Activated B cell treated with CpG ODN at 0.5 μM for 24 hours (primary cell): ENCODE results near the gene IKBKE. TPM values are rescaled to one million over a fixed set of nuclear protein-coding genes. Genes with fewer than 3 reads are reported as not detected.

ENCODE experiments used
- ATAC-seq: fragments of 200-7000 bp; cut with Tn5 transposase; one replicate; pipeline ENCODE4 v1.10.0; 2021; ENCODE audit warnings: low read depth, mild to moderate bottlenecking, moderate library complexity
- CTCF ChIA-PET: fragments of 350-600 bp; sonication (Branson Sonifier 250); formaldehyde crosslinking; loops from one replicate; lab custom pipeline; 2021; ENCODE audit warnings: antibody characterized with exemption; lab: Charles Lee
- POLR2A ChIA-PET: fragments of 350-600 bp; sonication (Branson Sonifier 250); formaldehyde crosslinking; loops from one replicate; lab custom pipeline; 2021; ENCODE audit warnings: antibody characterized with exemption; lab: Charles Lee
- DNase-seq: peaks from one replicate; pipeline ENCODE4 v3.0.0; 2022
- H3K27ac Mint-ChIP-seq: one replicate; pipeline ENCODE4 v1.8.0; 2020; ENCODE audit warnings: mixed read lengths
- H3K27me3 Mint-ChIP-seq: one replicate; pipeline ENCODE4 v1.8.0; 2021; ENCODE audit warnings: mixed read lengths
- H3K36me3 Mint-ChIP-seq: one replicate; pipeline ENCODE4 v1.8.0; 2021; ENCODE audit warnings: low read depth, mixed read lengths
- H3K4me1 Mint-ChIP-seq: one replicate; pipeline ENCODE4 v1.8.0; 2021; ENCODE audit warnings: mixed read lengths
- H3K4me3 Mint-ChIP-seq: one replicate; pipeline ENCODE4 v1.8.0; 2020; ENCODE audit warnings: mild to moderate bottlenecking, mixed read lengths
- H3K9me3 Mint-ChIP-seq: one replicate; pipeline ENCODE4 v1.8.0; 2020; ENCODE audit warnings: mixed read lengths
- intact Hi-C: fragments of 100-400 bp; cut with micrococcal nuclease; formaldehyde crosslinking; loops from one replicate; pipeline ENCODE4 v1.15.1; 2024
- total RNA-seq: library from RNA; stranded (reverse); gene quantifications from 2 replicates; pipeline ENCODE4 v1.2.3, GENCODE V29; 2022
- TF ChIP-seq, protein P1 (sequence below): fragments of 200-600 bp; IDR thresholded peaks from one replicate; pipeline ENCODE4 v1.8.0; 2022; ENCODE audit warnings: antibody characterized with exemption, mild to moderate bottlenecking

IKBKE gene
- total RNA-seq, 1 donor from 2014 or later: 56.3 TPM

DNA sequence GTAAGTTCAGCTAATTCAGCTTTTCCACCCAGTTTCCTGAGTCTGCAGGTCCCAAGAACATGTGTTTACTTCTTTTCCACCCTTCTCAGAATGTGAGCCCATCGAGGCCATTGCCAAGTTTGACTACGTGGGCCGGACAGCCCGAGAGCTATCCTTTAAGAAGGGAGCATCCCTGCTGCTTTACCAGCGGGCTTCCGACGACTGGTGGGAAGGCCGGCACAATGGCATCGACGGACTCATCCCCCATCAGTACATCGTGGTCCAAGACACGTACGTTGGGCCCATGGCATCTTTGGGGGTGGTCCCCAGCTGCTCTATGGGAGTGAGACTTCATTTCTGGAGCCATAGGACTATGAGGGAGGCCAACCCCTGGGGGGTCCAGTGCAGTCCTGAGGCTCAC, 17.2 kb upstream of the IKBKE start:
- POLR2A ChIA-PET: no interaction called here
- no peaks in the 10 kb centered on the region for H3K27me3 Mint-ChIP-seq
- H3K36me3 Mint-ChIP-seq: peaks cover 67% of the 10 kb centered on the region

DNA sequence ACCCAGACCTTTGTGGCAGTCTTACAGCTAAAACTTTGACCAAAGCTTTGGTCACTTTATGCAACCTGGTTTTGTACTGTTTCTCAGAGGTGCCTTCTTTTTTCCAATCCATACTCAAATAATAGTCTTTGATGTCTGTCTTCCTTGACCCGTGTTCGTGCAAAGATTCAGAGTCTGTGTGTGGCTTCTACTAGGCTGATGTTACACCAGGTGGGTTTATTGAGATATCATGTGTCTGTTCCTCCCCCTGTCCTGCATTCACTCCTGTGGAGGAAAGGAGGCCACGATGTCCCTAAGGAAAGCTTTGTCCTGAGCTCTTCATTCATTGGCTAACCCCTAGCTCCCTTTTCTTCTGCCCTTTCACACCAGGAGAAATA, 15.0 kb upstream of the IKBKE start:
- Mint-ChIP-seq H3K36me3 (peaks cover 63% of the 10 kb centered on the region), H3K27me3 (no peaks in the 10 kb centered on the region), H3K4me3 (no peak overlapping the region), H3K9me3 (no peaks in the 10 kb centered on the region), H3K27ac (no peak overlapping the region), H3K4me1 (no peaks in the 10 kb centered on the region)
- TF ChIP-seq, protein P1, sequence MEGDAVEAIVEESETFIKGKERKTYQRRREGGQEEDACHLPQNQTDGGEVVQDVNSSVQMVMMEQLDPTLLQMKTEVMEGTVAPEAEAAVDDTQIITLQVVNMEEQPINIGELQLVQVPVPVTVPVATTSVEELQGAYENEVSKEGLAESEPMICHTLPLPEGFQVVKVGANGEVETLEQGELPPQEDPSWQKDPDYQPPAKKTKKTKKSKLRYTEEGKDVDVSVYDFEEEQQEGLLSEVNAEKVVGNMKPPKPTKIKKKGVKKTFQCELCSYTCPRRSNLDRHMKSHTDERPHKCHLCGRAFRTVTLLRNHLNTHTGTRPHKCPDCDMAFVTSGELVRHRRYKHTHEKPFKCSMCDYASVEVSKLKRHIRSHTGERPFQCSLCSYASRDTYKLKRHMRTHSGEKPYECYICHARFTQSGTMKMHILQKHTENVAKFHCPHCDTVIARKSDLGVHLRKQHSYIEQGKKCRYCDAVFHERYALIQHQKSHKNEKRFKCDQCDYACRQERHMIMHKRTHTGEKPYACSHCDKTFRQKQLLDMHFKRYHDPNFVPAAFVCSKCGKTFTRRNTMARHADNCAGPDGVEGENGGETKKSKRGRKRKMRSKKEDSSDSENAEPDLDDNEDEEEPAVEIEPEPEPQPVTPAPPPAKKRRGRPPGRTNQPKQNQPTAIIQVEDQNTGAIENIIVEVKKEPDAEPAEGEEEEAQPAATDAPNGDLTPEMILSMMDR: no peak
- intact Hi-C loops: no loop called here
- CTCF ChIA-PET: interaction anchor here (1.0 kb wide), 1 partner anchor 10 kb away, joined by 3 read pairs; no protein-coding TSS in a partner anchor
- POLR2A ChIA-PET: no interaction called here
- ATAC-seq (no peak), DNase-seq (no peak)

More for the DNA sequence above, 17.2 kb upstream of the IKBKE start:
- Mint-ChIP-seq H3K4me1 (no peaks in the 10 kb centered on the region), H3K27ac (no peak overlapping the region), H3K4me3 (no peak overlapping the region), H3K9me3 (no peaks in the 10 kb centered on the region)
- CTCF ChIA-PET: no interaction called here
- DNase-seq: no peak
- ATAC-seq: no peak
- TF ChIP-seq, protein P1: no peak
- intact Hi-C loops: no loop called here

DNA sequence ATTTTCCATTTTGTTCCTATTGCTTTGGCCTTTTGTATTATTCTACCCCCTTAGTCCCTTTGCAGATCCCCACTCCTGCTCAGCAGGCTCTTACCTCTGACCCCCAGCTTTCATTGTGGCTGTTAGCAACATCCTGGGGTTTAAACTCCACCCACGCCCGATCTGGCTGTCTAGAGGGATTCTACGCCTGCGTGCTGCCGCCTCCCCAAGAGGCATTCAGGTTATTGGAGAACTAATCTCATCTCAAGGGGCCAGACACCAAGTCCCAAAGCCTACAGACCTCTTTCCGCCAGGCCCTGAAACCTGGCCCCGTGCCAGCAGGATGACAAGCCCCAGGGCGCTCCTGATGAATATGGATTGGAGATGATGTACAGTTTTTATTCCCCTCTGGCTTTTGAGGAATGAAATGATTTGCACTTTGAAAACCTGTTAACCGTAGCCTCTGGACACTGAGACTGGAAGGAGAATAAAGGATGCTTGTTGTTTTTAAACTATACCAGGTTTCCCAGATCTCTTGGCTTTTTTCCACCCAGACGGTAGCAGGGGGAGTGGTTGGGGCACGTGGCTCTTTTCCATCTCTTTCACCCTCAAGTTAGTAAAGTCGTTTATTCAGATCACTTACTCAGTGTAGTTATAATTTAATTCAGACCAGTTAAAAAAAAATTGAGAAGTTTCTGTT, 14.5 kb upstream of the IKBKE start:
- DNase-seq: no peak
- intact Hi-C loops: no loop called here
- Mint-ChIP-seq H3K9me3 (no peaks in the 10 kb centered on the region), H3K4me1 (no peaks in the 10 kb centered on the region), H3K27ac (no peak overlapping the region), H3K27me3 (no peaks in the 10 kb centered on the region), H3K36me3 (peaks cover 58% of the 10 kb centered on the region), H3K4me3 (no peak overlapping the region)
- TF ChIP-seq, protein P1: no peak
- ATAC-seq: no peak
- ChIA-PET POLR2A (no interaction called here), CTCF (interaction anchor here (1.0 kb wide), 1 partner anchor 10 kb away, joined by 3 read pairs; no protein-coding TSS in a partner anchor)

DNA sequence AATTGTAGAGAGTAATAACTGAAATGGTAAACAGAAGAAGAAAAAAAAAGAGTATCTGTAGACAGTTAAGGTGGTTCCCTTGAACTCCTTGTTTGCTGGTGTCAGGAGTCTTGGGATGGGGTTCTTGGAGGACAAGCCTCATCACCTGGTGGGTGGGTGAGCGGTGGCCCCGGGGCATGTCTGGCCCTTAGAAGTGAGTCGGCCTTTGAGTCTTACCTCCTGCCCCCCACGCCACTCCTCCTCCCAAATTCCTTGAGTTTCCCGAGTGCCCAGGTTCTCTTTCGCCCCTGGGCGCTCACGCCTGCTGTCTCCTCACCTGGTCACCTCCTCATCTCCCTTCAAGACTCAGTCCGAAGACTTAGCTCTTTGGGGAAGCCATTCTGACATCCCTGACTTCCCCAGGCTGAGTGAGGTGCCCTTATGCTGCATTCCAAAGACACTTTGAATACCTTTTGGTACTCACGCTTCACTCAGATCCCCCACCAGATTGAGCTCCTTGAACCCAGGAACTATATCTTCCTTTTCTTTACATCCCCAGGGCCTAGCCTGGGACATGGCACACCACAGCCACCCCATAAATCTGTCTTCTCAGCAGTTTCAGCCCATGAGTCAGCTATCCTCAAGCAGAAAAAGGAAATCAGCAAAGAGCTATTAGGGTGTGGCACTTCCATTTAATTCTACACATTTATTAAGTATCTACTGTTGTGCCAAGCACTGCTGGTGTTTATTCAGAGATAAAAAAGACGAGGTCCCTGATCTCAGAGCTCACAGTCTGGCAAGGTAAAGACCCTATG, 13.5 kb upstream of the IKBKE start:
- TF ChIP-seq, protein P1: no peak
- DNase-seq (no peak), ATAC-seq (no peak)
- peak overlapping the region; percentile 1 for H3K27ac Mint-ChIP-seq
- H3K9me3 Mint-ChIP-seq: no peaks in the 10 kb centered on the region
- CTCF ChIA-PET: interaction anchor here (1.1 kb wide), 1 partner anchor 23 kb away, joined by 3 read pairs; no protein-coding TSS in a partner anchor
- no peaks in the 10 kb centered on the region for H3K27me3 Mint-ChIP-seq
- H3K36me3 Mint-ChIP-seq: peaks cover 57% of the 10 kb centered on the region
- POLR2A ChIA-PET: no interaction called here
- H3K4me3 Mint-ChIP-seq: no peak overlapping the region
- no peaks in the 10 kb centered on the region for H3K4me1 Mint-ChIP-seq
- intact Hi-C loops: no loop called here
